Endodermal cell (in vitro differentiated cells): ENCODE results near the gene FAM89B. TPM values are rescaled to one million over a fixed set of nuclear protein-coding genes. Genes with fewer than 3 reads are reported as not detected.
"Not testable (repeated sequence)": the region's sequence is repeated elsewhere in the genome, so short reads cannot be mapped to it uniquely, and the experiment has no call there.

Experiments used
- DNase-seq: peaks from one replicate; pipeline ENCODE4 v3.0.0-alpha.2; 2017
- H3K27ac ChIP-seq: 2 replicates; pipeline ENCODE4 v1.5.1; 2013; ENCODE audit warnings: mild to moderate bottlenecking, low read depth, low read length, moderate library complexity
- H3K27me3 ChIP-seq: 2 replicates; pipeline ENCODE4 v1.6.1; 2013; ENCODE audit warnings: mild to moderate bottlenecking, low read length, moderate library complexity; ENCODE audit not compliant: insufficient read depth, control insufficient read depth, poor library complexity, severe bottlenecking
- H3K36me3 ChIP-seq: 2 replicates; pipeline ENCODE4 v1.7.0; 2013; ENCODE audit warnings: mild to moderate bottlenecking, low read length, moderate library complexity; ENCODE audit not compliant: control insufficient read depth, insufficient read depth
- H3K4me1 ChIP-seq: one replicate; pipeline ENCODE4 v1.7.0; 2013; ENCODE audit warnings: low read length; ENCODE audit not compliant: control insufficient read depth, insufficient read depth
- H3K4me3 ChIP-seq: 2 replicates; pipeline ENCODE4 v1.5.1; 2013; ENCODE audit warnings: mild to moderate bottlenecking, low read length, moderate library complexity
- H3K9ac ChIP-seq: 2 replicates; pipeline ENCODE4 v1.6.1; 2013; ENCODE audit warnings: mild to moderate bottlenecking, low read length, moderate library complexity; ENCODE audit not compliant: poor library complexity, severe bottlenecking; ENCODE audit errors: extremely low read depth
- H3K9me3 ChIP-seq: 2 replicates; pipeline ENCODE4 v1.6.1; 2013; ENCODE audit warnings: mild to moderate bottlenecking, low read length, moderate library complexity; ENCODE audit not compliant: control insufficient read depth
- H3K27ac Mint-ChIP-seq: 2 replicates; pipeline ENCODE4 v1.8.0; 2020; ENCODE audit warnings: mixed read lengths
- H3K27me3 Mint-ChIP-seq: 2 replicates; pipeline ENCODE4 v1.8.0; 2021; ENCODE audit warnings: mild to moderate bottlenecking, mixed read lengths; ENCODE audit not compliant: insufficient read depth
- H3K36me3 Mint-ChIP-seq: 2 replicates; pipeline ENCODE4 v1.8.0; 2020; ENCODE audit warnings: low read depth, mixed read lengths
- H3K4me1 Mint-ChIP-seq: 2 replicates; pipeline ENCODE4 v1.8.0; 2020; ENCODE audit warnings: mixed read lengths
- H3K4me3 Mint-ChIP-seq: 2 replicates; pipeline ENCODE4 v1.8.0; 2020; ENCODE audit warnings: mild to moderate bottlenecking, moderate library complexity, mixed read lengths
- H3K9me3 Mint-ChIP-seq: 2 replicates; pipeline ENCODE4 v1.8.0; 2020; ENCODE audit warnings: mild to moderate bottlenecking, mixed read lengths
- CTCF ChIP-seq: fragments of 200-600 bp; sonication (generic); conservative IDR thresholded peaks from 2 replicates; pipeline ENCODE4 v1.5.0; 2021; ENCODE audit warnings: antibody characterized with exemption, mild to moderate bottlenecking
- WGBS, 2 experiments: methylation state at CpG; one replicate each; pipeline versions ENCODE4 v1.1.5 to v1.1.7; 2013; ENCODE audit warnings: missing lambda C conversion rate in 2 of 2, mixed read lengths in 1 of 2; ENCODE audit not compliant: insufficient coverage in 1 of 2, insufficient read length in 1 of 2; 5-methylcytosine and 5-hydroxymethylcytosine counted together
- long read RNA-seq, 4 experiments: library from polyadenylated mRNA in 2 of 4; library from RNA in 1 of 4; library from capped mRNA in 1 of 4; stranded (forward) in 3 of 4; unstranded in 1 of 4; transcript quantifications; one replicate each; pipeline ENCODE4 v2.0.0, GENCODE V29; 2020 to 2021; ENCODE audit warnings: inconsistent platforms in 1 of 4
- polyA plus RNA-seq, 2 experiments: library from polyadenylated mRNA; stranded (reverse); fragments of 50-300 nt; gene quantifications; one replicate each; pipeline ENCODE4 v1.2.3, GENCODE V29; 2013
- total RNA-seq, 2 donors: library from RNA; stranded (reverse); fragmentation: NEBNext Ultra II Directional in 1 of 2; extraction: Animal tissue kit (Norgen Biotek cat#: 25700) in 1 of 2; gene quantifications; 2 replicates in 1 of 2; 3 replicates in 1 of 2; pipeline ENCODE4 v1.2.1, GENCODE V29; 2021

The FAM89B gene
- total RNA-seq = 10 to 100 TPM; 23.3 to 24.9 TPM
- 52.4 TPM for polyA plus RNA-seq (2013, experiment 1 of 2)
- 52.7 TPM for polyA plus RNA-seq (2013, experiment 2 of 2)
- long read RNA-seq, experiment 1, transcript FAM89B-203 (2 exons, 1,263 nt) = major isoform, 11 of 25 reads
- long read RNA-seq, experiment 1, transcript FAM89B-202 (2 exons, 1,337 nt) = minor isoform, 10 of 25 reads
- long read RNA-seq, experiment 1, partial matches to known transcripts = 0 of 25 reads
- long read RNA-seq, experiment 1, other reads (novel, unspliced or antisense) = 3 of 25 reads
- long read RNA-seq, experiment 2, transcript FAM89B-202 (2 exons, 1,337 nt) = minor isoform, 20 of 63 reads
- long read RNA-seq, experiment 2, transcript FAM89B-203 (2 exons, 1,263 nt) = major isoform, 34 of 63 reads
- long read RNA-seq, experiment 2, partial matches to known transcripts = 0 of 63 reads
- long read RNA-seq, experiment 2, other reads (novel, unspliced or antisense) = 5 of 63 reads
- long read RNA-seq, experiment 3, partial matches to known transcripts = 0 of 2 reads
- long read RNA-seq, experiment 3, other reads (novel, unspliced or antisense) = 1 of 2 reads
- long read RNA-seq, experiment 4 = 0 reads

GRCh38 chr11:65572356-65573051 is at the start of gene FAM89B:
Gene FAM89B (plus strand): TSS chr11:65572538. CDS start chr11:65572670, 132 bp downstream.
- Mint-ChIP-seq H3K36me3 (peaks cover 11% of the 10 kb centered on the region), H3K4me3 (peak within 1 kb of the TSS; percentile 97), H3K27ac (peak within 1 kb of the TSS; percentile 76), H3K4me1 (peaks cover 35% of the 10 kb centered on the region), H3K27me3 (peaks cover 26% of the 10 kb centered on the region), H3K9me3 (no peaks in the 10 kb centered on the region)
- H3K9me3 ChIP-seq = no peaks in the 10 kb centered on the region
- TF ChIP-seq CTCF = no peak
- H3K4me1 ChIP-seq = peaks cover 10% of the 10 kb centered on the region
- no peaks in the 10 kb centered on the region for H3K36me3 ChIP-seq
- H3K9ac ChIP-seq = no peak within 1 kb of the TSS
- WGBS, 2 experiments = 1% methylated on average over 34 to 86 of the region's 86 CpGs
- H3K4me3 ChIP-seq = peak within 1 kb of the TSS; percentile 88
- DNase-seq = peak; percentile 94
- H3K27me3 ChIP-seq = peaks cover 25% of the 10 kb centered on the region
- H3K27ac ChIP-seq = peak within 1 kb of the TSS; percentile 40

GRCh38 chr11:65522718-65523630 is 49.4 kb upstream of the FAM89B start:
- not testable (repeated sequence) for H3K27ac ChIP-seq, H3K27me3 ChIP-seq, H3K27me3 Mint-ChIP-seq, H3K9me3 ChIP-seq, H3K4me1 ChIP-seq, H3K9me3 Mint-ChIP-seq, H3K4me3 Mint-ChIP-seq, H3K9ac ChIP-seq, DNase-seq
- peak overlapping the region; percentile 0 for H3K27ac Mint-ChIP-seq
- peaks cover 31% of the 10 kb centered on the region for H3K4me1 Mint-ChIP-seq
- peak overlapping the region; percentile 36 for H3K4me3 ChIP-seq
- H3K36me3 ChIP-seq = peaks cover 11% of the 10 kb centered on the region
- 79 to 81% methylated on average over 10 to 18 of the region's 18 CpGs for WGBS, 2 experiments
- peaks cover 12% of the 10 kb centered on the region for H3K36me3 Mint-ChIP-seq

- not testable (repeated sequence) for H3K9ac ChIP-seq, H3K4me1 ChIP-seq, H3K27me3 ChIP-seq, H3K27ac ChIP-seq, H3K9me3 Mint-ChIP-seq, H3K4me3 Mint-ChIP-seq, H3K27me3 Mint-ChIP-seq, H3K4me3 ChIP-seq, DNase-seq, H3K27ac Mint-ChIP-seq, H3K9me3 ChIP-seq
- WGBS, 2 experiments = 94 to 97% methylated on average over 7 of the region's 7 CpGs
- peaks cover 12% of the 10 kb centered on the region for H3K36me3 Mint-ChIP-seq
- H3K4me1 Mint-ChIP-seq = peaks cover 31% of the 10 kb centered on the region
- peaks cover 14% of the 10 kb centered on the region for H3K36me3 ChIP-seq
Measured at GRCh38 chr11:65523631-65523968, 48.7 kb upstream of the FAM89B start.
